ENCODE results near the gene TSPO2.

Gene TSPO2

DNA sequence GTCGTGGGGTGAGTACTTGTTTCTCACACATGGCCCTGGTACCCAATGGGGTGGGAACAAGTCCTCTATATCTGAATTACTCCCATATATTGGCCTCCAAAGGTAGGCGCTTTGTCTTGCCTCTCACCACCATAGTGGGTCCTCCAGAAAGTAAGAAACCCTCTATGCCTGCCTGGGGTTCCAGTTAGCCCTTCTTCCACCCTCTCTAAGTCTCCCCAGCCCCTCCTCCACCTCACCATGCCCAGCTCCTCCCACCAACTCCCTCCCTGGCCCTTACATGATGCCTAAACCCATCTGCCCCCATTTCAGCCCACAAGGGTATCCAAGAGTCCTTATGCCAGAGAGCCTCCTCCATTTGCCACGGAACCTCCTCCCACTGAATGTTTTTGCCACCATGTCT, 884 bp downstream of the TSPO2 start:
- TF ChIP-seq, protein P1, sequence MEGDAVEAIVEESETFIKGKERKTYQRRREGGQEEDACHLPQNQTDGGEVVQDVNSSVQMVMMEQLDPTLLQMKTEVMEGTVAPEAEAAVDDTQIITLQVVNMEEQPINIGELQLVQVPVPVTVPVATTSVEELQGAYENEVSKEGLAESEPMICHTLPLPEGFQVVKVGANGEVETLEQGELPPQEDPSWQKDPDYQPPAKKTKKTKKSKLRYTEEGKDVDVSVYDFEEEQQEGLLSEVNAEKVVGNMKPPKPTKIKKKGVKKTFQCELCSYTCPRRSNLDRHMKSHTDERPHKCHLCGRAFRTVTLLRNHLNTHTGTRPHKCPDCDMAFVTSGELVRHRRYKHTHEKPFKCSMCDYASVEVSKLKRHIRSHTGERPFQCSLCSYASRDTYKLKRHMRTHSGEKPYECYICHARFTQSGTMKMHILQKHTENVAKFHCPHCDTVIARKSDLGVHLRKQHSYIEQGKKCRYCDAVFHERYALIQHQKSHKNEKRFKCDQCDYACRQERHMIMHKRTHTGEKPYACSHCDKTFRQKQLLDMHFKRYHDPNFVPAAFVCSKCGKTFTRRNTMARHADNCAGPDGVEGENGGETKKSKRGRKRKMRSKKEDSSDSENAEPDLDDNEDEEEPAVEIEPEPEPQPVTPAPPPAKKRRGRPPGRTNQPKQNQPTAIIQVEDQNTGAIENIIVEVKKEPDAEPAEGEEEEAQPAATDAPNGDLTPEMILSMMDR (IDR thresholded peaks at IDR 0.05), result no peak
- H3K4me3 Mint-ChIP-seq, result no peak overlapping the region
- no peak overlapping the region for H3K27ac Mint-ChIP-seq
- no peaks in the 10 kb centered on the region for H3K36me3 Mint-ChIP-seq (ENCODE audit: low read depth)
- H3K27me3 Mint-ChIP-seq (ENCODE audit: low read depth, poor library complexity), result peaks cover 9% of the 10 kb centered on the region
- peaks cover 27% of the 10 kb centered on the region for H3K4me1 Mint-ChIP-seq
- DNase-seq, result no peak
- H3K9me3 Mint-ChIP-seq, result no peaks in the 10 kb centered on the region

DNA sequence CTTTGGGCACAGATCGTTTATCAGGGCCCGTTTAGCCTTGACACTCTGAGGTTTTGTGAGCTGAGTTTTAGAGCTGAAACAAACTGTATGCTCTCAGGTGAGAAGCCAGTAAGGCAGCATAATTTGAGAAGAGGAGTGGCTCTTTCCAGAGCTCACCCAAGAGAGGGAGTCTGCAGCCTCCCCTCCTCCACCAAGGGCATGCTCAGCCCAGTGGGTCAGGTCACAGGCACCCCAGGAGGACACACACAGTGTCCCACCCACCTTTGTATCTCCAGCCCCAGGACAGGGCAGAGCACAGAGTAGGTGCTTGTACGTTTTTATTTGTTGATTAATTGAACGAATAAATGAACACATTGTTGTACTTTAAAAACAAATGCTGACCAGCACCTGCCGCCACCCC, 3.4 kb downstream of the TSPO2 start:
- peaks cover 7% of the 10 kb centered on the region for H3K27me3 Mint-ChIP-seq (ENCODE audit: low read depth, poor library complexity)

DNA sequence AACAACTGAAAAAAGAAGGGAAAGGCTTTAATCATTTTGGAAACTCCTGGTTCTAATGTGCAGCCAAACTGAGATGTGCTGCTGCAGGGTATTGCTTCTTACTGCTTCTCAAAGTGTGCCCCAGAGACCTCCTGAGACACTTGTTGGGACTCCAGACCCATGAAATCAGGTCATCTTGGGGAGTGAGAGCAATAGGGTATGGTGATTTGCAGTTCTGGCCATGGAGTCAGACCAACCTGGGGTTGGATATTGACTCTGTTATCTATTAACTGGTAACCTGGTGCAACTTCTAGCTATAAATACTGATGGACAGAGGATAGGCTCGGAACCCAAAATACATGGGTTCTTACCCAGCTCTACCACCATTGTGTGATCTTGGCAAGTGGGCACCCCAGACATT, 3.8 kb downstream of the TSPO2 start:
- TF ChIP-seq, protein P1 (IDR thresholded peaks at IDR 0.05), result no peak
- Mint-ChIP-seq H3K36me3 (ENCODE audit: low read depth) (no peaks in the 10 kb centered on the region), H3K4me1 (peaks cover 48% of the 10 kb centered on the region), H3K27me3 (ENCODE audit: low read depth, poor library complexity) (peaks cover 7% of the 10 kb centered on the region), H3K9me3 (no peaks in the 10 kb centered on the region), H3K4me3 (no peak overlapping the region), H3K27ac (peak overlapping the region; percentile 42)
- DNase-seq, result no peak

More for the DNA sequence above, 3.4 kb downstream of the TSPO2 start:
- H3K36me3 Mint-ChIP-seq (ENCODE audit: low read depth), result no peaks in the 10 kb centered on the region
- DNase-seq, result no peak
- peaks cover 45% of the 10 kb centered on the region for H3K4me1 Mint-ChIP-seq
- TF ChIP-seq, protein P1 (IDR thresholded peaks at IDR 0.05), result no peak
- no peak overlapping the region for H3K4me3 Mint-ChIP-seq
- H3K9me3 Mint-ChIP-seq, result no peaks in the 10 kb centered on the region
- H3K27ac Mint-ChIP-seq, result no peak overlapping the region

DNA sequence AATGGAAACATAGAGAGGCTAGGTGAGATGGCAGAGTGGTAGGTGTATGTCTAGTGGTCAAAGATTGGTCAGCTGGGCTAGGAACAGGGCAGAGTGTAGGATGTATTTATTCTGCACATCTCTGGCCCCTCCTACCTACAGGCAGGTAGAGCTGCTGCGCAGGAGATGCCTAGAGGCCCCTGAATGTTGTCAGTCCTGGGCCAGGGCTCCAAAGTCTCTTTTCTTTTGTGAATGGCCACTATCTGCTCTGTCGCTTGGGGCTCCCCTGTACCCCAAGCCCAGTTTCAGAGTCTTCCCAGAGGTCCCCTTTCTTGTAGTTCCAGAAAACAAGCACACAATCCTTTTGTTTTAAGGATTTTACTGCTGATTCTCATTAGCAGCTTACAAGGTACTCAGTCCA, 5.0 kb downstream of the TSPO2 start:
- H3K4me3 Mint-ChIP-seq, result no peak overlapping the region
- no peak for DNase-seq
- H3K27me3 Mint-ChIP-seq (ENCODE audit: low read depth, poor library complexity), result peaks cover 9% of the 10 kb centered on the region
- H3K27ac Mint-ChIP-seq, result no peak overlapping the region
- H3K9me3 Mint-ChIP-seq, result no peaks in the 10 kb centered on the region
- H3K4me1 Mint-ChIP-seq, result peaks cover 59% of the 10 kb centered on the region
- no peaks in the 10 kb centered on the region for H3K36me3 Mint-ChIP-seq (ENCODE audit: low read depth)
- TF ChIP-seq, protein P1 (IDR thresholded peaks at IDR 0.05), result no peak

DNA sequence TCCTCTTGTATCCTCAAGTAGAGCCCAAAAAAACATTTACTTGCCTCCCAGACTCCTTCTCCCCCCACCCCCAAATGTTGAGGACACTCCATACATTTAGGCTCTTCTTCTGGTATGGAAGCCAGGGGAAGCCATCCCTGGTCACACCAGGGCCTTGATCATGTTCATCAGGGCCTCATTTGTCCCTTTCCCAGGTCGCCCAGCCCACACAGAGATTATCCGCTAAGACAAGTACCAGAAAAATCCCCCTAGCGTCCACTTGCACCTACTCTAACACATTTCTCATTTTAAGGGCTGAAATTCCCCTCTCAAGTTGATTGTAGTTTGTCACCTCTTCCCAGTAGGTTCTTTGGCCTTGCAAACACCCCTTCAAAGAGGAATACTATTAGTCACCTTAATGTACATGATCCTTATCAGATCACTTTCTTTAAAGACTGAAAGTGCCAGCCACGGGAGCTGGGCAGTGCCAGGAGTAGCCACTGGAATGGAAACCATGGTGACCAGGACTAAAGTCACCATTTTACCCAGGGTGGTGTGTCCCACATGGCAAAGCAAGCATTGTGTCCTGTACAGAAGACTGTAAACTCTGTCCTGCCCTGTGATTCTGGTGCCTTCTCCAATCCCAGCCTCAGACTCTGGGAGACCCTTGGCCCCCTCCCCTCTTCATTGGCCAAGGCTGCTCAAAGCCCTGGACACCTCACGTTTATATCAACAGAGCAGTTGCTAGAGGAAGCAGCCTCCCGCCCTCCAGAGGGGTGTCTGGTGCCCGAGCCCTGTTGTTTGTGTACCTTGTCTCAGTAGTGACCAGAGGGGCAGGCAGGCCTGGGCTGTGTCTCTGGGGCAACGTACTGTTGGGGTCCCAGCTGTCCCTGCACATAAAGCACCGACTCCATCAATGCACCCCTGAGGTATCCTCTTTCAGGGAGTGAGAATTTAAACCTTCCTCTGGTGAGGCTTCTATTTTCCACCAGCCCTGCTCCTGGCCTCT, 5.8 kb downstream of the TSPO2 start:
- TF ChIP-seq, protein P1 (IDR thresholded peaks at IDR 0.05), result no peak
- H3K27ac Mint-ChIP-seq, result peak overlapping the region; percentile 95
- H3K4me3 Mint-ChIP-seq, result peak overlapping the region; percentile 36
- peaks cover 9% of the 10 kb centered on the region for H3K27me3 Mint-ChIP-seq (ENCODE audit: low read depth, poor library complexity)
- no peak for DNase-seq
- H3K4me1 Mint-ChIP-seq, result peaks cover 67% of the 10 kb centered on the region
- H3K9me3 Mint-ChIP-seq, result no peaks in the 10 kb centered on the region
- no peaks in the 10 kb centered on the region for H3K36me3 Mint-ChIP-seq (ENCODE audit: low read depth)

All from nephron progenitor cell (in vitro differentiated cells).